GM21360 (cell line): ENCODE measurements around the gene ZNF638.

Experiments used
- ATAC-seq: cut with Tn5 transposase; IDR thresholded peaks from one replicate; pipeline ENCODE4 v1.9.1; 2021; ENCODE audit warnings: mild to moderate bottlenecking, moderate library complexity; ENCODE audit not compliant: unreplicated experiment

The ZNF638 gene

DNA sequence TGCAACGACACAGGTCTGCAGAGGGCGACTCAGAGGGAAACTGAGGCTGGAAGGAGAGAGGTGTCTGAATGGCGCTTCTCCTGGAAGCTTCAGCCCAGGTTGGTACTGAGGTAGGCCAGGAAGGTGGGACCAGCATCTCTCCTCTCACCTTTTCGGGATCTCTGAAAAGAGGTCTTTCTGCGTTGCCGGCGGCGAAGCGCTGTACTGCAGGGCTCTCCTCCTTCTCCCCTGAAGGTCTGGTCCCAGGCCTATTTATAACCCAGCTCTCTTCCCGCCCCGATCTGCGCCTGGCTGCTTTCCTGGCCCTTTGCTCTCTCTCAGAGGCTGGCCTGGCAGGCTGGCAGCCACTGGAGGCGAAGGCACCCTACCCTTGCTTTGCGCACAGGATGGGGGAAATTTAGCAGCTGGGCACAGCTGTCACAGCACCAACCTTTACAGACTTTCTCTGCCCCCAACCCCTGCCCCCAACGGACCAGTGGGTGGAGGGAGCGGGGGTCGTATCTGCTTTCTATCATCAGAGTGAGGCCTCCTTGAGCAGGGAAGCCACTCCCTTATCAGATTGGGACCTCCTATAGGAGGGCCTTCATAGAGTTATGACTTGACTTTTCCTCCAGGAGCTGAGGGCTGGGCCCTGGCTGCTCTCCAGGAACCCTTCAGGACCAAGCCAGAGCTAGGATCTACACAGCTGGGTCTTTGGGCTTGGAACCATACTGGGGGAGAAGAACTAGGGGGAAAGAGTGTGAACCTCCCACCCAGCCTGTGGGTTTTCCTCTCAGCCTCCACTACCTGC, 122.8 kb downstream of the ZNF638 start:
- ATAC-seq: no peak

GRCh38 chr2:71455011-71455740, 123.6 kb downstream of the ZNF638 start:
- no peak for ATAC-seq

GRCh38 chr2:71455741-71456569, 124.4 kb downstream of the ZNF638 start:
- ATAC-seq: no peak

DNA sequence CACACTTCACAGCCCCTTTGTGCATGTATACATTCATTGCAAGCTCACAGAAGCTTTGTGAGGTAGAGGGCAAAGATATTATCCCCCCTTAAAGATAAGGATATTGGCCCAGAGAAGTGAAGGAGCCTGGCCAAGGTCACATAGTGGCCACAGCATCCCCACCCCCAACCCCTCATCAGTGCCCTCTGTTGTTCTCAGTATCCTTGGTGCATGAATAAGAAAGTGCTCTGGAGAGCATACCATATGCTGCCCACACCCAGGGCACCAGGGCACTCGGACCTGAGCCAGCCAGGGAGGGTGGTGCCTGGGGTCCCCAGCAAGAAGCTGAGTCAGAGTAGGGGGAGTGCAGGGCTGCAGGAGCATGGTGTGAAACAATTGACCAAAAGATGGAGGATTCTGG, 125.0 kb downstream of the ZNF638 start:
- ATAC-seq: no peak

DNA sequence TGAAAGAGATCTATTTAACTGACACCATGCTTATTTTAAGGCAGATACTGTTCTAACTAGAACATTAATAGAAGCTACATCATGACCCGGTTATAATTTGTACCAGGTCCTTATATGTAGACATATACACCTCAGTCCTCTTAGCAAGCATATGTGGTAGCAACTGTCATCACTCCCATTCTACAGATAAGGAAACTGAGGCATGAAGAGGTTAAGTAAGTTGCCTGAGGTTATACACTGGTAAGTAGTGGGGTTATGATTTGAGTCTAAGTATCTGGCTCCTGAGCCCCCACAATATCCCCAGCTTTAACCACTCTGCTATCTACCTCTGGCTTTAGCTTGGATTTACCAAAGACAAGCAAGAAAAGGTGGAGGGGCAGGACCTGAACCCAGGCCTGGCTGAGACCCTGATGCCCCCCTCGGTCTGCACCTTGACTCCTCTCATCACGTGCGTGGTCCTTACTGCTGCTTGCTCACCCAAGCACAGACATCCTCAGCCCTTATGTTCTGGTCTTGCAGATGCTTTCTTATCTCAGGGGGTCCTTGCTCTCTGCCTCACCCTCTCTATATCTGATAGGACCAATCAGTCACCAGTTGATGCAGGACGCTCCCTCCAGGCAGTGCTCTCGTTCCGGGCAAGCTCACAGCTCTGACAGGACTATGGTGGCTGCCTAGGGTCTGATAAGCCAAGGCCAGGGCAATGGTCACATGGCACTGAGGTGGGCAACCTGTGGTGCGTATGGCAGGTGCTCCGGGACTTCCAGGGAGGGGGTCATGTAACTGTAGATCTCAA, 125.7 kb downstream of the ZNF638 start:
- ATAC-seq: no peak

DNA sequence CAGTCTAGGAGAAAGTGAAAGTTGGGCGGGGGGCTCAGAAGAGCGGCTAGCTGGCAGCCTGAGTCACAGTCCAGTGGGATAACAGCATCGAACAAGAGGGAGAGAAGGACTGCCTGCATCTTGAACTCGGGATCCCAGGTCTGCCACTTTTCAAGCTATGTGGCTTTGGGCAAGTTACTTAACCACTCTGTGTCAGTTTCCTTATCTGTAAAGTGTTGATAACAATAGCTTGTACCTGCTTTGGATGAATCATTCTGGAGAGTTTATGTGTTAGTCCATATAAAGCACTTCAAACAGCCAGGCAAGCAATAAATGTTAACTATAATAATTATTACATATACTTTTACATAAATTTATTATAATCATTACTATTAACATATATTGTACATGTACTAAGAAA, 126.3 kb downstream of the ZNF638 start:
- ATAC-seq: no peak

GRCh38 chr2:71458413-71459083, 127.0 kb downstream of the ZNF638 start:
- ATAC-seq: no peak

DNA sequence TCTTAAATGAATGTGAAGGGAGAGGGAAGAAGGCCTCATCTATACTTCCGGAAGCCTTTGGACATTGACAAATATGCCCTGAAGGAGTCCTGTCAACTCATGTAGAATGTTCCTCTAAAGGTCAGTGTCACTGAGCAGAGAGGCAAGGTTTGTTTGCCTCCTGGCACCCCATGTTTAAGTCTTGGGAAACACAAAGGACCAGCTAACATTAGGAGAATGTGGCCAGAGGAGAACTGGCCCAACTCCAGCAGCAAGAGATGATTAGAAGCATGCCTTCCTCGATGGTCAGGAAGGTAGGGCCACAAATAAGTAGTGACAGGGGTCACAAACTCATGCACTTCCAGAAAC, 127.5 kb downstream of the ZNF638 start:
- no peak for ATAC-seq

- ATAC-seq: no peak
These were observed 128.5 kb downstream of the ZNF638 start for GRCh38 chr2:71460056-71460455.

GRCh38 chr2:71460595-71461303, 129.2 kb downstream of the ZNF638 start:
- no peak for ATAC-seq

GRCh38 chr2:71461304-71461671, 129.7 kb downstream of the ZNF638 start:
- no peak for ATAC-seq

DNA sequence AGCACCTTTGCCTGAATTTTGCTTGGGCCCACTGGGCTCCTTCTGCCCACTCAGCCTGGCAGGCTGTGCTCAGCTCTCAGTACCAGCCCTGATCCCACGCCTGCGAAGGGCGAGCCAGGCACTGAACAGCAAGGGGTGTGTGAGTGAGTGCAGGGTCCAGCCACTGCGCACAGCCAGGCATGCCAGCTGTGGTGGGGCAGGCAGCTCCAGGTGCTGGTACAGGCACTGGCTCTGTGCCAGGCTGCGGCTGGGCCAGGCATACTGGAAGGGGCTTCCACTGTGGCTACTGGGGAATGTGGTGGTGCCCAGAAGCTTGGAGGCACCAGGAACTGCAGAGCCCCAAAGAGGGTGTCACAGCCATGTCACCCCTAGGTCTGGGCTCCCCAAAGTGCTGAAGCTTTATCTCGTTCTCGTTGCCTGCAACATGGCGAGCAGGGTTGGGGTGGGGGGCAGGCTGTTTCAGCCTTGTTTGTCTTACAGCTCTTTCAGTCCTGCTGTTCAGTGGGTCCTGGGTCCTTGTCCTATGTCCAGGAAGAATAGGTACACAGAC, 130.5 kb downstream of the ZNF638 start:
- no peak for ATAC-seq

- no peak for ATAC-seq
These were observed 131.2 kb downstream of the ZNF638 start for GRCh38 chr2:71462641-71463341.

GRCh38 chr2:71463342-71463654, 131.7 kb downstream of the ZNF638 start:
- ATAC-seq: no peak

DNA sequence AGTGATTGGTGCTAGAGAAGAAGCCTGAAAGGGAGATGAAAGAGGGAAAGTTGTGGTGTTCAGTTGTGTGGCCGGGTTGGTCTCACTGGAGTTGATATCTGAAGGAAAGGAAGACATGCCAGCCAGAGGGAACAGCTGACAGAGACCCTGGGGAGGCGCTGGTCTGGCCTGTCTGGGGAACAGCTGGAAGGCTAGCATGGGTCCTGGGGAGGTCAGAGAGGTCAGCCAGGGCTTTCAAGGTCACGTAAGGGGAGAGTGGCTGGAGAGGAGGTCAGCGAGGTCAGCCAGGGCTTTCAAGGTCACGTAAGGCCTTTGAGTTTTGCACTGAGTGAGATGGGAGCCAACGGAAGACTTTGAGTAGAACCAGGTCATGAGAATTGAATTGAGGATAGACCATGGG, 132.8 kb downstream of the ZNF638 start:
- ATAC-seq: no peak

GRCh38 chr2:71465356-71465755, 133.8 kb downstream of the ZNF638 start:
- ATAC-seq: no peak

DNA sequence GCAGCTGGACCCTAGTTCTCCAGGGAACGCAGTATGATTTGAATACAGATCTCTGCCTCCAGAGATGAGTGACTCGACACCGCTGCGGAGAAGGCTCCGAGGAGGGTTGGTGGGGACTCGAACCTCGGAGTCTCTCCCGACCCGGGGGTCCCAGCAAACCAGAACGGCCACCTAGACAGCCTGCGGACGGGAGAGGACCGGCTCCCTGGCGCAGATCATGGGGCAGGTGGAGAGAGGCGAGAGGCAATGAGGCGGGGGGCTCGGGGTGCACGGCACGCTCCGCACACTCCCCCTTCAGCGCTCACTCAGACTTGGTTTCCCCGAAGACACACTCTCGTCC, 134.3 kb downstream of the ZNF638 start:
- ATAC-seq: no peak

- ATAC-seq: no peak
These were observed 135.0 kb downstream of the ZNF638 start for GRCh38 chr2:71466301-71467179.
